Smooth muscle cell (in vitro differentiated cells): ENCODE data around the gene RAMP1. TPM values are rescaled to one million over a fixed set of nuclear protein-coding genes. Genes with fewer than 3 reads are reported as not detected.

Source experiments
- DNase-seq: peaks from one replicate; lab custom pipeline; 2025; ENCODE audit not compliant: unreplicated experiment; lab: John Stamatoyannopoulos, UW
- H2AFZ ChIP-seq: fragments of 200-600 bp; sonication (generic); 2 replicates; pipeline ENCODE4 v1.6.0; 2016; ENCODE audit warnings: antibody characterized with exemption, low read depth, mild to moderate bottlenecking
- H3F3A ChIP-seq: fragments of 200-600 bp; sonication (generic); 2 replicates; pipeline ENCODE4 v1.6.0; 2017; ENCODE audit warnings: antibody characterized with exemption, low read depth
- H3K27ac ChIP-seq: fragments of 200-600 bp; sonication (generic); 2 replicates; pipeline ENCODE4 v1.5.1; 2016; ENCODE audit warnings: low read depth, mild to moderate bottlenecking
- H3K27me3 ChIP-seq: fragments of 200-600 bp; sonication (generic); 2 replicates; pipeline ENCODE4 v1.6.1; 2016; ENCODE audit warnings: low read depth, mild to moderate bottlenecking
- H3K36me3 ChIP-seq: fragments of 200-600 bp; sonication (generic); 2 replicates; pipeline ENCODE4 v1.5.1; 2016; ENCODE audit warnings: low read depth
- H3K4me1 ChIP-seq: fragments of 200-600 bp; sonication (generic); 2 replicates; pipeline ENCODE4 v1.5.1; 2016; ENCODE audit warnings: low read depth
- H3K4me2 ChIP-seq: fragments of 200-600 bp; sonication (generic); 2 replicates; pipeline ENCODE4 v1.6.0; 2016; ENCODE audit warnings: mild to moderate bottlenecking
- H3K4me3 ChIP-seq: fragments of 200-600 bp; sonication (generic); 2 replicates; pipeline ENCODE4 v1.5.1; 2016; ENCODE audit warnings: mild to moderate bottlenecking
- H3K79me2 ChIP-seq: fragments of 200-600 bp; sonication (generic); 2 replicates; pipeline ENCODE4 v1.6.0; 2016; ENCODE audit warnings: low read depth, mild to moderate bottlenecking
- H3K9ac ChIP-seq: fragments of 200-600 bp; sonication (generic); 2 replicates; pipeline ENCODE4 v1.6.0; 2016; ENCODE audit warnings: low read depth
- H3K9me3 ChIP-seq: fragments of 200-600 bp; sonication (generic); replicated peaks from 2 replicates; pipeline ENCODE4 v1.5.1; 2016; ENCODE audit warnings: low read depth
- H4K20me1 ChIP-seq: fragments of 200-600 bp; sonication (generic); 2 replicates; pipeline ENCODE4 v1.6.0; 2016; ENCODE audit warnings: low read depth
- CTCF ChIP-seq: fragments of 200-600 bp; sonication (generic); IDR thresholded peaks from 2 replicates; pipeline ENCODE4 v1.5.1; 2017; ENCODE audit warnings: borderline replicate concordance, mild to moderate bottlenecking, antibody characterized with exemption; ENCODE audit not compliant: insufficient read depth, poor library complexity, severe bottlenecking
- WGBS: methylation state at CpG from one replicate; pipeline ENCODE4 v1.1.7; 2016; ENCODE audit warnings: low lambda C conversion rate; 5-methylcytosine and 5-hydroxymethylcytosine counted together
- polyA plus RNA-seq: library from polyadenylated mRNA; unstranded; fragments of >200 nt; fragmentation: Nextera tagmentation; extraction: Ambion mirVana; gene quantifications from 2 replicates; pipeline ENCODE4 v1.2.1, GENCODE V29; 2016
- total RNA-seq: library from RNA; depleted of rRNA; stranded (reverse); fragments of >200 nt; gene quantifications from 2 replicates; pipeline ENCODE4 v1.2.3, GENCODE V29; 2014

The RAMP1 gene
- total and polyA plus RNA-seq, 2 experiments from 2014 or later, result 24.0 to 70.8 TPM

DNA sequence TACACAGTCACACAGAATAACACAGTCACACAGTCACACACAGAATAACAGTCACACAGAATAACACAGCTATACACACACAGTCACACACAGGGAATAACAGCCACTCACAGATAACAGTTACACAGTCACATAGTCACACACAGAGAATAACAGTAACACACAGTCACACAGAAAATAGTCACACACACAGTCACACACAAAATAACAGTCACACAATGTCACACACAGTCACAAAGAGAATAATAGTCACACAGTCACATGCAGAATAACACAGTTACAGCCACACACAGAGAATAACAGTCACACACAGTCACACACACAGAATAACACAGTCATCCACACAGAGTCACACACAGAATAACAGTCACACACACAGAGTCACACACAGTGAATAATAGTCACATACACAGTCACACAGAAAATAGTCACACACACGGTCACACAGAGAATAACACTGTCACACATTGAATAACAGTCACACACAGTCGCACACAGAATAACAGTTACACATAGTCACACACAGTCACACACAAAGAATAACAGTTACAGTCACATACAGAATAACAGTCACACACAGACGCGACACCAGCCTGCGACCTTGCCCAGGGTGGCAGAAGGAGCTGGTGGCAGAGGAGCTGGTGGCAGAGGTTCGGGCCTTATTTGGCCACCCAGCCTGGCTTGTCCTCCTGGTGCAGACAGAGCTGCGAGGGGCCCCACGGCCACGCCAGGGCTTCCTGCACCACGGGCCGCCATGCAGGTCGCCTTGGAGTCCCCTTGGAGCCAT is 51.3 kb downstream of the RAMP1 start:
- Histone ChIP-seq H3K4me2 (no peak overlapping the region), H3K27me3 (no peaks in the 10 kb centered on the region), H3K4me3 (no peak overlapping the region), H3K79me2 (no peaks in the 10 kb centered on the region), H2AFZ (no peak overlapping the region), H4K20me1 (no peaks in the 10 kb centered on the region), H3K27ac (no peak overlapping the region), H3K9ac (no peak overlapping the region), H3K36me3 (no peaks in the 10 kb centered on the region), H3K4me1 (no peaks in the 10 kb centered on the region), H3K9me3 (no peaks in the 10 kb centered on the region), H3F3A (no peaks in the 10 kb centered on the region)
- 93% methylated on average over 12 of the region's 12 CpGs for WGBS
- no peak for DNase-seq
- TF ChIP-seq CTCF, result no peak

DNA sequence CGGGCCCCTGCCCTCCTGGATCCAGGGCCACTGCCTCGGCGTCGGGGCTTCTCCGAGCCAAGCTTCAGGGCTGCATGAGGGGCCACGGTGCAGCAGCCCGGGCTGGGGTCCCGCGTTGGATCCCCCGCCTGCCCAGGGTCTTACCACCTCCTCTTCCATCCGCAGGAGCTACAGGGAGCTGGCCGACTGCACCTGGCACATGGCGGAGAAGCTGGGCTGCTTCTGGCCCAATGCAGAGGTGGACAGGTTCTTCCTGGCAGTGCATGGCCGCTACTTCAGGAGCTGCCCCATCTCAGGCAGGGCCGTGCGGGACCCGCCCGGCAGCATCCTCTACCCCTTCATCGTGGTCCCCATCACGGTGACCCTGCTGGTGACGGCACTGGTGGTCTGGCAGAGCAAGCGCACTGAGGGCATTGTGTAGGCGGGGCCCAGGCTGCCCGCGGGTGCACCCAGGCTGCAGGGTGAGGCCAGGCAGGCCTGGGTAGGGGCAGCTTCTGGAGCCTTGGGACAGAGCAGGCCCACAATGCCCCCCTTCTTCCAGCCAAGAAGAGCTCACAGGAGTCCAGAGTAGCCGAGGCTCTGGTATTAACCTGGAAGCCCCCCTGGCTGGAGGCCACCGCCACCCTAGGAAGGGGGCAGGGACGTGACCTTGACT is 52.1 kb downstream of the RAMP1 start:
- no peak for TF ChIP-seq CTCF
- Histone ChIP-seq H3K27ac (no peak overlapping the region), H3K4me2 (no peak overlapping the region), H3F3A (no peaks in the 10 kb centered on the region), H3K9ac (no peak overlapping the region), H3K79me2 (no peaks in the 10 kb centered on the region), H3K4me3 (no peak overlapping the region), H3K4me1 (no peaks in the 10 kb centered on the region), H3K9me3 (no peaks in the 10 kb centered on the region), H4K20me1 (no peaks in the 10 kb centered on the region), H3K36me3 (no peaks in the 10 kb centered on the region), H3K27me3 (no peaks in the 10 kb centered on the region), H2AFZ (no peak overlapping the region)
- 92% methylated on average over 28 of the region's 28 CpGs for WGBS
- DNase-seq, result no peak

GRCh38 chr2:237912271-237913192 is 53.1 kb downstream of the RAMP1 start:
- H3K79me2 ChIP-seq, result no peaks in the 10 kb centered on the region
- H3K4me2 ChIP-seq, result no peak overlapping the region
- no peak overlapping the region for H3K4me3 ChIP-seq
- H3K36me3 ChIP-seq, result no peaks in the 10 kb centered on the region
- no peak overlapping the region for H3K9ac ChIP-seq
- H3K4me1 ChIP-seq, result no peaks in the 10 kb centered on the region
- H2AFZ ChIP-seq, result no peak overlapping the region
- H3K27me3 ChIP-seq, result no peaks in the 10 kb centered on the region
- WGBS, result 91% methylated on average over 27 of the region's 28 CpGs
- no peak overlapping the region for H3K27ac ChIP-seq
- H4K20me1 ChIP-seq, result no peaks in the 10 kb centered on the region
- no peaks in the 10 kb centered on the region for H3K9me3 ChIP-seq
- no peaks in the 10 kb centered on the region for H3F3A ChIP-seq
- DNase-seq, result no peak
- TF ChIP-seq CTCF, result no peak
